Tibial nerve (tissue), 4 donors: ENCODE data around the gene NGEF. TPM values are rescaled to one million over a fixed set of nuclear protein-coding genes. Genes with fewer than 3 reads are reported as not detected.
A peak's percentile ranks its signal among the peaks of the same experiment; 100 is the strongest.

ENCODE experiments used
- DNase-seq, 2 donors: peaks; one replicate each; pipeline ENCODE4 v3.0.0-alpha.2; 2019; ENCODE audit warnings: low spot score in 2 of 2
- H3K27ac ChIP-seq, 4 donors: fragments of 200-600 bp; sonication (generic) in 3 of 4; one replicate each; pipeline ENCODE4 v1.5.1; 2017 to 2019; ENCODE audit warnings: mild to moderate bottlenecking in 1 of 4
- H3K27me3 ChIP-seq, 2 donors: fragments of 200-600 bp; sonication (generic) in 1 of 2; one replicate each; pipeline versions ENCODE4 v1.5.1 to v1.6.0; 2017 to 2019
- H3K36me3 ChIP-seq, 3 donors: fragments of 200-600 bp; sonication (generic); one replicate each; pipeline ENCODE4 v1.5.1; 2018 to 2019
- H3K4me1 ChIP-seq, 4 donors: fragments of 200-600 bp; sonication (generic) in 3 of 4; one replicate each; pipeline ENCODE4 v1.5.1; 2017 to 2019
- H3K4me3 ChIP-seq, 4 donors: fragments of 200-600 bp; sonication (generic) in 3 of 4; one replicate each; pipeline ENCODE4 v1.5.1; 2017 to 2019; ENCODE audit warnings: mild to moderate bottlenecking in 1 of 4, moderate library complexity in 1 of 4
- H3K9me3 ChIP-seq, 4 donors: fragments of 200-600 bp; sonication (generic) in 3 of 4; one replicate each; pipeline ENCODE4 v1.5.1; 2017 to 2019
- EP300 ChIP-seq, 2 donors: sonication (generic); formaldehyde crosslinking; IDR thresholded peaks; one replicate each; pipeline ENCODE4 v1.6.1; 2017; ENCODE audit warnings: antibody characterized with exemption in 2 of 2, mild to moderate bottlenecking in 1 of 2
- POLR2A ChIP-seq, 2 donors: fragments of 450-650 bp; IDR thresholded peaks; one replicate each; pipeline ENCODE4 v1.6.1; 2017; ENCODE audit warnings: antibody characterized with exemption in 2 of 2, mild to moderate bottlenecking in 2 of 2, moderate library complexity in 2 of 2
- WGBS, 2 donors: methylation state at CpG; one replicate each; pipeline ENCODE4 v1.1.5; 2018; 5-methylcytosine and 5-hydroxymethylcytosine counted together
- total RNA-seq, 4 donors: library from RNA; depleted of rRNA; stranded (reverse); fragments of >200 nt; gene quantifications; one replicate each; pipeline ENCODE4 v1.1.0, GENCODE V29; 2016
- TF ChIP-seq, protein P1 (sequence below), 5 experiments: fragments of 200-600 bp in 3 of 5; fragments of 450-650 bp in 2 of 5; sonication (generic) in 3 of 5; IDR thresholded peaks; one replicate each; pipeline ENCODE4 v1.5.1; 2016 to 2019; ENCODE audit warnings: antibody characterized with exemption in 5 of 5, mild to moderate bottlenecking in 3 of 5, moderate library complexity in 2 of 5

NGEF gene
- total RNA-seq, 4 donors from 2014 or later: 12.9 to 47.6 (median 22.7) TPM

DNA sequence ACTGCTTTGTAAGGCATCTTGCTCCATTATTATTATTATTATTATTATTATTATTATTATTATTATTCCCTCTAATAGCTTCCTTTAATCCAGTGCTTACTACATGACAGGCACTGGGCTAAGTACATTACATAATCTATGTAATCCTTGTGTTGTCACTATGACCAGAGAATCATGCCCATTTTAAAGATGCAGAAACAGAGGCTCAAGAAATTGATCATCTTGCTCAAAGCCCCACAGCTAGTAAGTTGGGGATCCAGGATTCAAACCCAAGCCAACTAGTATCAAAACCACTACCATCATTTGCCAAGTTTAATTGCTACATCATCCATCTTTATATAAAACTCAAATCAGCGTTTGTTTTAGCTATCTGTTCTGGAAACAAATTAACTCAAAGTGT is 594 bp upstream of the NGEF start:
- Histone ChIP-seq H3K9me3 (peaks cover 0 to 14% (median 0%) of the 10 kb centered on the region in 4 donors), H3K4me3 (no peak overlapping the region), H3K27me3 (no peaks in the 10 kb centered on the region), H3K36me3 (no peaks in the 10 kb centered on the region), H3K4me1 (peaks cover 0 to 9% (median 0%) of the 10 kb centered on the region in 4 donors), H3K27ac (no peak overlapping the region)
- no peak for DNase-seq
- 94 to 100% methylated on average over 1 of the region's 1 CpG for WGBS, 2 donors
- TF ChIP-seq, protein P1, sequence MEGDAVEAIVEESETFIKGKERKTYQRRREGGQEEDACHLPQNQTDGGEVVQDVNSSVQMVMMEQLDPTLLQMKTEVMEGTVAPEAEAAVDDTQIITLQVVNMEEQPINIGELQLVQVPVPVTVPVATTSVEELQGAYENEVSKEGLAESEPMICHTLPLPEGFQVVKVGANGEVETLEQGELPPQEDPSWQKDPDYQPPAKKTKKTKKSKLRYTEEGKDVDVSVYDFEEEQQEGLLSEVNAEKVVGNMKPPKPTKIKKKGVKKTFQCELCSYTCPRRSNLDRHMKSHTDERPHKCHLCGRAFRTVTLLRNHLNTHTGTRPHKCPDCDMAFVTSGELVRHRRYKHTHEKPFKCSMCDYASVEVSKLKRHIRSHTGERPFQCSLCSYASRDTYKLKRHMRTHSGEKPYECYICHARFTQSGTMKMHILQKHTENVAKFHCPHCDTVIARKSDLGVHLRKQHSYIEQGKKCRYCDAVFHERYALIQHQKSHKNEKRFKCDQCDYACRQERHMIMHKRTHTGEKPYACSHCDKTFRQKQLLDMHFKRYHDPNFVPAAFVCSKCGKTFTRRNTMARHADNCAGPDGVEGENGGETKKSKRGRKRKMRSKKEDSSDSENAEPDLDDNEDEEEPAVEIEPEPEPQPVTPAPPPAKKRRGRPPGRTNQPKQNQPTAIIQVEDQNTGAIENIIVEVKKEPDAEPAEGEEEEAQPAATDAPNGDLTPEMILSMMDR (IDR thresholded peaks at IDR 0.05): no peak
- no peak for TF ChIP-seq POLR2A (IDR thresholded peaks at IDR 0.05)
- TF ChIP-seq EP300 (IDR thresholded peaks at IDR 0.05): no peak

GRCh38 chr2:233012301-233012971 is 620 bp downstream of the NGEF start:
- WGBS, 2 donors: 52 to 60% methylated on average over 12 of the region's 12 CpGs
- Histone ChIP-seq H3K27me3 (no peaks in the 10 kb centered on the region), H3K9me3 (peaks cover 0 to 2% (median 0%) of the 10 kb centered on the region in 4 donors), H3K4me1 (peaks cover 0 to 13% (median 0%) of the 10 kb centered on the region in 4 donors), H3K4me3 (peak overlapping the region in 1 of 4 donors; percentile 5), H3K27ac (peak overlapping the region in 1 of 4 donors; percentile 53), H3K36me3 (no peaks in the 10 kb centered on the region)
- no peak for DNase-seq
- no peak for TF ChIP-seq POLR2A (IDR thresholded peaks at IDR 0.05)
- TF ChIP-seq, protein P1 (IDR thresholded peaks at IDR 0.05): no peak
- TF ChIP-seq EP300 (IDR thresholded peaks at IDR 0.05): no peak

GRCh38 chr2:233011702-233012131 is 1.3 kb downstream of the NGEF start:
- DNase-seq: no peak
- WGBS, 2 donors: 47 to 64% methylated on average over 1 of the region's 1 CpG
- H3K36me3 ChIP-seq: no peaks in the 10 kb centered on the region
- H3K27me3 ChIP-seq: no peaks in the 10 kb centered on the region
- H3K4me3 ChIP-seq: no peak overlapping the region
- H3K27ac ChIP-seq: peak overlapping the region in 1 of 4 donors; percentile 53
- no peaks in the 10 kb centered on the region for H3K9me3 ChIP-seq
- TF ChIP-seq, protein P1 (IDR thresholded peaks at IDR 0.05): no peak
- TF ChIP-seq POLR2A (IDR thresholded peaks at IDR 0.05): no peak
- no peak for TF ChIP-seq EP300 (IDR thresholded peaks at IDR 0.05)
- H3K4me1 ChIP-seq: peaks cover 0 to 15% (median 0%) of the 10 kb centered on the region in 4 donors

- WGBS, 2 donors: 95 to 96% methylated on average over 5 to 6 of the region's 6 CpGs
- no peaks in the 10 kb centered on the region for H3K9me3 ChIP-seq
- H3K27ac ChIP-seq: no peak overlapping the region
- no peaks in the 10 kb centered on the region for H3K36me3 ChIP-seq
- TF ChIP-seq EP300 (IDR thresholded peaks at IDR 0.05): no peak
- no peak for TF ChIP-seq POLR2A (IDR thresholded peaks at IDR 0.05)
- TF ChIP-seq, protein P1 (IDR thresholded peaks at IDR 0.05): no peak
- H3K4me1 ChIP-seq: peaks cover 0 to 15% (median 0%) of the 10 kb centered on the region in 4 donors
- no peak overlapping the region for H3K4me3 ChIP-seq
- DNase-seq: no peak
- H3K27me3 ChIP-seq: no peaks in the 10 kb centered on the region
These were observed 1.8 kb downstream of the NGEF start for GRCh38 chr2:233011268-233011650.

DNA sequence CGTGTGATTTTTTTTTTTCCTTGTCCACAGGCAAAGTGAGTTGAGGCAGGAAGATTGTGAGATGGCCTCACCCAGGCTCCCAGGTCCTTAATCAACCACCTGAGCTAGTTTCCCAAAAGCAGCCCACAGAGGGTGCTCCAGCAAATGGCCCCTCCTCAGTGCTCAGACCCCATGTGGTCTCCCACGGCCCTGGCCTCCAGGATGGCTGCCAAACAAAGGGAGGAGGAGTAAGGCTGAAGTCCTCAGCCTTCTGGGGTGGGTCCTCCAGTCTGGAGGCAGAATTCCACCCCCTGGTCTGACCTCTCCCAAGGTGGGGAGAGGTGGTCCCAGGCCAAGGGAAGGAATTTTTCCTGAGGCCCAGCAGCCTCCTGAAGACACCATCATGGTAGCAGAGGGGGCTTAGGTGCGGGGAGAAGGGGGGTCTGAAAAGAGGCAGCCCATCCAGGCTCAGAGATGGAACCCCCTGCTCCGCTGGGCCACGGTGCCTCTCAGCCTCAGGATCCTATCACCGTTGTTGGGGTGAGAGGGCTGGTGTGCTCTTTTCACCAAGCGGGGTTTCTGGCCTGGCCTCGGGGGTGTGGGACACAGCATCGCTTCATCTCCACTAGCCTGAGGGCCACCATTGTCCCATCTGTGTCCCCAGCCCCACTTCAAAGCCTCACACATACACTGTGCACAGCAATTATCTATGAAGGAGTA is 2.3 kb downstream of the NGEF start:
- Histone ChIP-seq H3K27me3 (no peaks in the 10 kb centered on the region), H3K4me1 (peaks cover 0 to 15% (median 0%) of the 10 kb centered on the region in 4 donors), H3K36me3 (no peaks in the 10 kb centered on the region), H3K4me3 (no peak overlapping the region), H3K9me3 (no peaks in the 10 kb centered on the region), H3K27ac (no peak overlapping the region)
- TF ChIP-seq, protein P1 (IDR thresholded peaks at IDR 0.05): no peak
- no peak for TF ChIP-seq POLR2A (IDR thresholded peaks at IDR 0.05)
- TF ChIP-seq EP300 (IDR thresholded peaks at IDR 0.05): no peak
- WGBS, 2 donors: 89% methylated on average over 9 of the region's 9 CpGs
- no peak for DNase-seq
